Lower lobe of right lung (tissue), 2 donors: ENCODE data around the gene CRBN. TPM values are rescaled to one million over a fixed set of nuclear protein-coding genes. Genes with fewer than 3 reads are reported as not detected.

Experiments
- ATAC-seq, 2 donors: fragments of 200-7000 bp; cut with Tn5 transposase; one replicate each; pipeline ENCODE4 v1.9.1; 2020 to 2022; ENCODE audit warnings: mild to moderate bottlenecking in 2 of 2, moderate library complexity in 2 of 2
- DNase-seq: peaks from one replicate; pipeline ENCODE4 v3.0.0-alpha.2; 2020
- H3K27ac ChIP-seq: fragments of 200-600 bp; one replicate; pipeline ENCODE4 v1.8.0; 2022
- H3K27me3 ChIP-seq: fragments of 200-600 bp; one replicate; pipeline ENCODE4 v1.8.0; 2022; ENCODE audit warnings: low read depth
- H3K36me3 ChIP-seq: fragments of 200-600 bp; one replicate; pipeline ENCODE4 v1.8.0; 2022; ENCODE audit warnings: mild to moderate bottlenecking
- H3K4me1 ChIP-seq: fragments of 200-600 bp; one replicate; pipeline ENCODE4 v1.8.0; 2022
- H3K4me3 ChIP-seq: fragments of 200-600 bp; one replicate; pipeline ENCODE4 v1.8.0; 2022; ENCODE audit warnings: mild to moderate bottlenecking
- H3K9me3 ChIP-seq: fragments of 200-600 bp; one replicate; pipeline ENCODE4 v1.8.0; 2022
- intact Hi-C: fragments of 100-400 bp; cut with DNase I; formaldehyde crosslinking; loops from one replicate; pipeline ENCODE4 v1.11.0; 2022
- total RNA-seq: library from RNA; stranded (reverse); fragmentation: NEBNext Ultra II Directional; extraction: Animal tissue kit (Norgen Biotek cat#: 25700); gene quantifications from one replicate; pipeline ENCODE4 v1.2.1, GENCODE V29; 2021
- TF ChIP-seq, protein P1 (sequence below): fragments of 200-600 bp; IDR thresholded peaks from one replicate; pipeline ENCODE4 v1.8.0; 2022; ENCODE audit warnings: antibody characterized with exemption, mild to moderate bottlenecking
- donor health status: DM: no; HTN: yes; CAD: no; lungs with severe emphysema.

Gene CRBN
- total RNA-seq, 1 donor from 2014 or later, result 56.5 TPM

DNA sequence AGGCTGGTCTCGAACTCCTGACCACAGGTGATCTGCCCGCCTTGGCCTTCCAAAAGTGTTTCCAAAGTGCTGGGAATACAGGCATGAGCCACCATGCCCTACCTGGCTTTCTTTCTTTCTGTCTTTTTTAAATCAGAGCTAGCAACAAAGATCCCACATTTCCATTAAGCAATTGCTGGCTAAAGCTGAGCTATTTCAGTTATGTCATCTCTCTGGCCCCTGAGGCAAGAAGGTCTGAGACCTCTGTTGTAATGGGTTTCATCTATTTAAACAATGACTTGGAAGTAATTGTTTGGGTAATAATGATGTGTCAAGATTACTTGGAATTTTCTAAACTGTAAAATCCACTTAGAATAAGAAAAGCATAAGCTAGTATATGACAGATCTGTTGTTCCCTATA lies 30.2 kb upstream of the CRBN start:
- Histone ChIP-seq H3K36me3 (no peaks in the 10 kb centered on the region), H3K9me3 (no peaks in the 10 kb centered on the region), H3K27me3 (peaks cover 8% of the 10 kb centered on the region), H3K4me3 (no peak overlapping the region), H3K4me1 (no peaks in the 10 kb centered on the region), H3K27ac (no peak overlapping the region)
- DNase-seq, result no peak
- intact Hi-C loops, result loop anchor here (10.0 kb wide), 1 partner anchor 1065 kb away; no protein-coding TSS in a partner anchor
- TF ChIP-seq, protein P1, sequence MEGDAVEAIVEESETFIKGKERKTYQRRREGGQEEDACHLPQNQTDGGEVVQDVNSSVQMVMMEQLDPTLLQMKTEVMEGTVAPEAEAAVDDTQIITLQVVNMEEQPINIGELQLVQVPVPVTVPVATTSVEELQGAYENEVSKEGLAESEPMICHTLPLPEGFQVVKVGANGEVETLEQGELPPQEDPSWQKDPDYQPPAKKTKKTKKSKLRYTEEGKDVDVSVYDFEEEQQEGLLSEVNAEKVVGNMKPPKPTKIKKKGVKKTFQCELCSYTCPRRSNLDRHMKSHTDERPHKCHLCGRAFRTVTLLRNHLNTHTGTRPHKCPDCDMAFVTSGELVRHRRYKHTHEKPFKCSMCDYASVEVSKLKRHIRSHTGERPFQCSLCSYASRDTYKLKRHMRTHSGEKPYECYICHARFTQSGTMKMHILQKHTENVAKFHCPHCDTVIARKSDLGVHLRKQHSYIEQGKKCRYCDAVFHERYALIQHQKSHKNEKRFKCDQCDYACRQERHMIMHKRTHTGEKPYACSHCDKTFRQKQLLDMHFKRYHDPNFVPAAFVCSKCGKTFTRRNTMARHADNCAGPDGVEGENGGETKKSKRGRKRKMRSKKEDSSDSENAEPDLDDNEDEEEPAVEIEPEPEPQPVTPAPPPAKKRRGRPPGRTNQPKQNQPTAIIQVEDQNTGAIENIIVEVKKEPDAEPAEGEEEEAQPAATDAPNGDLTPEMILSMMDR, result no peak
- no peak for ATAC-seq

DNA sequence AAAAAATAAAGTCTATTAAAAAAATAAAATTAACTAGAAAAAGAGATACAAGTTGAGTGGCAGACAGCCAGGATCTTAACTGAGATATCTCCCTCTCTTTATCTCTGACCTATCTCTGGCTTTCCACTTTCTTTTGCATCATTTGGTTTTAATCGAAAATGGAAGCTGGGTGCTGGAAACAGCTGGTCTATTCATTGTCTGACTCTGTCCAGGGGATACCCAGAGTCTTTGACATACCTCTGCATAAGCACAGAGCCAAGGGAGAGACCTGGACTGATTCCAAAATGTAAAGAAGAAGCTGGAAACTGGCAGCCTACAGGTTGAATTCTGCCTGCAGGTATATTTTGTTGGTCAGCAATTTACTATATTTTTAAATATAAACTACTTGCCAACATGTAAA lies 29.6 kb upstream of the CRBN start:
- ATAC-seq (no peak), DNase-seq (no peak)
- TF ChIP-seq, protein P1, result no peak
- H3K36me3 ChIP-seq, result no peaks in the 10 kb centered on the region
- peaks cover 8% of the 10 kb centered on the region for H3K27me3 ChIP-seq
- intact Hi-C loops, result loop anchor here (10.0 kb wide), 1 partner anchor 1066 kb away; no protein-coding TSS in a partner anchor
- no peak overlapping the region for H3K27ac ChIP-seq
- H3K4me3 ChIP-seq, result no peak overlapping the region
- no peaks in the 10 kb centered on the region for H3K9me3 ChIP-seq
- no peaks in the 10 kb centered on the region for H3K4me1 ChIP-seq

DNA sequence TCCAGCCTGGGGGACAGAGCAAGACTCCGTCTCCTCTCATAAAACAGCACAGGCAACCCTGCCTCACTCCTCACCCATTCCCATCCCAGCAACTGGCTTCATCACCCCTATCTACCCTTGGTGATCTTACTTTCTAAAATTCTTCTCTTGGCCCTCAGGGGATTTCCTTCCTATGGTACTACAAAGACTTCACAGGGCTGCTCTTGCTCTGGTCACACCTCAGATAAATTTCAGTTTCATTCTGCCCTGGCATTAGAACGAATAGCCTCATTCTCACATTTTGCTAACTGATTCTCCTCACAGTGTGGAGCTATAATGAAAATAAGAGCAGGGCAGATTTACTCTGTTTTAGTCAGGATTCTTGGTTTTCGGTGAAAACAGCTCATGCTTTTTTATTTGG lies 22.1 kb upstream of the CRBN start:
- Histone ChIP-seq H3K9me3 (no peaks in the 10 kb centered on the region), H3K4me1 (no peaks in the 10 kb centered on the region), H3K4me3 (no peak overlapping the region), H3K27ac (no peak overlapping the region), H3K36me3 (no peaks in the 10 kb centered on the region), H3K27me3 (peaks cover 4% of the 10 kb centered on the region)
- intact Hi-C loops, result loop anchor here (10.0 kb wide), 1 partner anchor 1073 kb away; no protein-coding TSS in a partner anchor
- ATAC-seq, result no peak
- TF ChIP-seq, protein P1, result no peak
- DNase-seq, result no peak

DNA sequence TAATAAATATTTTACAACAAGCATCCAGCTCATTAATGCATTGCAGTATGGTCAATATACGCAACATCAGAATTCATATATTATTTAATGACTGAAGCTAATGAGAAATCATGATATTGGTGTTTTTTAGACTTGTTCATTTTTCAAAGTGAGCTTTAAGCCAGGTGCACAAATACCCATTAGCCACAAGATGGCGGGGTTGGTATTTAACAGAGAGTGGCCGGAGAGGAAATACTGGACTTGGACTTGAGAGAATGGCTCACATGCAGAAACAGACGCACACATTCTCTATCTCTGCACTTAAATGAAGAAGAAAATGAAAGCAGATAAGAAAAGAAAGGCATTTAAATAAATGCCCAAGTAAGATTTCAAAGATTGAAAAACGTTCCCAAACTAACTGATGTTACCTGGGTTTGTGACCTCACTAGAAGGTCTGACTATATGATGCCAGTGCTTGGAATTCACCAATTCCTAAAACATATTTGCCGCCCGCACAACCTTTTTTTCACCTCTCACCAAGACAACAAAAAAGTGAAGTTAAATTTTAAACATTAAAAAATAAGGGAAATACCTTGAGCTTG lies 21.2 kb upstream of the CRBN start:
- DNase-seq, result no peak
- Histone ChIP-seq H3K36me3 (no peaks in the 10 kb centered on the region), H3K4me3 (no peak overlapping the region), H3K4me1 (no peaks in the 10 kb centered on the region), H3K9me3 (no peaks in the 10 kb centered on the region), H3K27me3 (no peaks in the 10 kb centered on the region), H3K27ac (no peak overlapping the region)
- intact Hi-C loops, result loop anchor here (10.0 kb wide), 1 partner anchor 1074 kb away; no protein-coding TSS in a partner anchor
- peak; percentile 74 to 75 for ATAC-seq
- TF ChIP-seq, protein P1, result peak; percentile 70

- Histone ChIP-seq H3K9me3 (no peaks in the 10 kb centered on the region), H3K36me3 (no peaks in the 10 kb centered on the region), H3K27ac (no peak overlapping the region), H3K27me3 (no peaks in the 10 kb centered on the region), H3K4me3 (no peak overlapping the region), H3K4me1 (no peaks in the 10 kb centered on the region)
- DNase-seq (no peak), ATAC-seq (no peak)
- intact Hi-C loops, result no loop called here
- TF ChIP-seq, protein P1, result no peak
Measured at GRCh38 chr3:3199306-3199705, 19.8 kb upstream of the CRBN start.
